Breast epithelium (tissue), 3 donors: ENCODE data around the gene FOXN3.

ENCODE experiments used
- CTCF ChIP-seq, 3 donors: fragments of 450-650 bp; IDR thresholded peaks; one replicate each; pipeline ENCODE4 v1.5.1; 2016 to 2017; ENCODE audit warnings: antibody characterized with exemption in 3 of 3, mild to moderate bottlenecking in 3 of 3, moderate library complexity in 3 of 3
- POLR2A ChIP-seq: fragments of 450-650 bp; IDR thresholded peaks from one replicate; pipeline ENCODE4 v1.6.1; 2016; ENCODE audit warnings: antibody characterized with exemption, mild to moderate bottlenecking, moderate library complexity

DNA sequence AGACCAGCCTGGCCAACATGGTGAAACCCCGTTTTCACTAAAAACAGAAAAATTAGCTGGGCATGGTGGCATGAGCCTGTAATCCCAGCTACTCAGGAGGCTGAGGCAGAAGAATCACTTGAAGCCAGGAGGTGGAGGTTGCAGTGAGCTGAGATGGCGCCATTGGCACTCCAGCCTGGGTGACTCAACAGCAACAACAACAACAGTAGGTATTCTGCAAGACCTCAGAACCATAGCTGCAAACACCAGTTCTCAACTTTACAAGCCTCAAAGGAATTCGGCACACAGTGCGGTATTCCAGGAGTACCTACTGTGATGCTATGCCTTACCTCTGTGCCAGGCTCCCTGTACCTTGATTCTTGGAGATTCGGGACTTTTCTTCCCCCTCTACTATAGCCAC, 15.8 kb downstream of the FOXN3 start:
- TF ChIP-seq CTCF (IDR thresholded peaks at IDR 0.05) (no peak), POLR2A (no peak)
